Measurements from ENCODE around the gene SMYD3.
A peak's percentile ranks its signal among the peaks of the same experiment; 100 is the strongest.
"Not testable (repeated sequence)": the region's sequence is repeated elsewhere in the genome, so short reads cannot be mapped to it uniquely, and the experiment has no call there.

The SMYD3 gene

GRCh38 chr1:245804696-245805095 lies 702.4 kb downstream of the SMYD3 start:
- no peak for DNase-seq (ENCODE audit: low read depth in 2 of 2)

GRCh38 chr1:245803666-245804037 lies 703.4 kb downstream of the SMYD3 start:
- DNase-seq (ENCODE audit: low read depth in 2 of 2): no peak

GRCh38 chr1:245802941-245803665 lies 704.0 kb downstream of the SMYD3 start:
- DNase-seq (ENCODE audit: low read depth in 2 of 2): no peak

GRCh38 chr1:245800901-245801605 lies 706.0 kb downstream of the SMYD3 start:
- no peak for DNase-seq (ENCODE audit: low read depth in 2 of 2)

- no peak for DNase-seq (ENCODE audit: low read depth in 2 of 2)
These were observed 708.7 kb downstream of the SMYD3 start for GRCh38 chr1:245798349-245798711.

- DNase-seq (ENCODE audit: low read depth in 2 of 2): no peak
These were observed 709.3 kb downstream of the SMYD3 start for GRCh38 chr1:245797592-245798348.

- DNase-seq (ENCODE audit: low read depth in 2 of 2): no peak
These were observed 715.4 kb downstream of the SMYD3 start for GRCh38 chr1:245791410-245792312.

- no peak for DNase-seq (ENCODE audit: low read depth in 2 of 2)
These were observed 716.6 kb downstream of the SMYD3 start for GRCh38 chr1:245790441-245790840.

GRCh38 chr1:245788886-245789285 lies 718.2 kb downstream of the SMYD3 start:
- no peak for DNase-seq (ENCODE audit: low read depth in 2 of 2)

- DNase-seq (ENCODE audit: low read depth in 2 of 2): peak; percentile 92
These were observed 718.8 kb downstream of the SMYD3 start for GRCh38 chr1:245788269-245788668.

GRCh38 chr1:245786948-245787347 lies 720.1 kb downstream of the SMYD3 start:
- no peak for DNase-seq (ENCODE audit: low read depth in 2 of 2)

- DNase-seq (ENCODE audit: low read depth in 2 of 2): no peak
These were observed 727.0 kb downstream of the SMYD3 start for GRCh38 chr1:245779797-245780755.

- DNase-seq (ENCODE audit: low read depth in 2 of 2): no peak
These were observed 729.3 kb downstream of the SMYD3 start for GRCh38 chr1:245777752-245778151.

GRCh38 chr1:245776694-245777332 lies 730.3 kb downstream of the SMYD3 start:
- no peak for DNase-seq (ENCODE audit: low read depth in 2 of 2)

- no peak for DNase-seq (ENCODE audit: low read depth in 2 of 2)
These were observed 730.9 kb downstream of the SMYD3 start for GRCh38 chr1:245776139-245776538.

GRCh38 chr1:245774931-245775330 lies 732.1 kb downstream of the SMYD3 start:
- DNase-seq (ENCODE audit: low read depth in 2 of 2): not testable (repeated sequence)

- no peak for DNase-seq (ENCODE audit: low read depth in 2 of 2)
These were observed 732.9 kb downstream of the SMYD3 start for GRCh38 chr1:245774196-245774595.

- DNase-seq (ENCODE audit: low read depth in 2 of 2): no peak
These were observed 733.7 kb downstream of the SMYD3 start for GRCh38 chr1:245773344-245773743.

- no peak for DNase-seq (ENCODE audit: low read depth in 2 of 2)
These were observed 734.3 kb downstream of the SMYD3 start for GRCh38 chr1:245772739-245773138.

GRCh38 chr1:245772325-245772724 lies 734.8 kb downstream of the SMYD3 start:
- DNase-seq (ENCODE audit: low read depth in 2 of 2): no peak
